AG09309 (cell line): ENCODE results near the gene PDAP1.

Experiments
- DNase-seq: peaks from one replicate; pipeline ENCODE4 v3.0.0-alpha.2; 2010; ENCODE audit warnings: low read depth
- H3K4me3 ChIP-seq: 2 replicates; pipeline ENCODE4 v1.5.1; 2011; ENCODE audit warnings: mild to moderate bottlenecking, low read depth, low read length, moderate library complexity; ENCODE audit not compliant: control insufficient read depth
- TF ChIP-seq, protein P1 (sequence below): IDR thresholded peaks from 2 replicates; pipeline ENCODE4 v1.5.1; 2011; ENCODE audit warnings: mild to moderate bottlenecking, low read depth, low read length, inconsistent platforms; ENCODE audit not compliant: insufficient read depth, control insufficient read depth; ENCODE audit errors: missing control alignments

The PDAP1 gene

DNA sequence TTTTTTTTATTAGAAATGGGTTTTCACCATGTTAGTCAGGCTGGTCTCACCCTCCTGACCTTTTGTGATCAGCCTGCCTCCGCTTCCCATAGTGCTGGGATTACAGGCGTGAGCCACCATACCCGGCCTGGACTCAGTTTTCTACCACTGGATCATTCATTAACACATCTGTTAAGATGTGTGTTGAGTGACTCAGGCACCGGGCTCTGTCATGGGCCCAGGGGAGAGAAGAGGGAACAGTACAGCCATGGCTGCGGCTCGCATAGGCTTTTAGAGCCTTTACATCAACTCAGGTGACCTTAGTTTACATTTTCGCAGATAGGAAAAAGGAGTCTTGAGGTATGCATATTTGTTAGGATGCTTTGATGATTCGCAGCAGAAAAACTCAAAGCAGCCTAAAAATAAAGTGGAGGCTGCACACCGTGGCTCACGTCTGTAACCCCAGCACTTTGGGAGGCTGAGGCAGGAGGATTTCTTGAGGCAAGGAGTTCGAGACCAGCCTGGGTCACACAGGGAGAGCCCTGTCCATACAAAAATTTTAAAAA lies 36.9 kb downstream of the PDAP1 start:
- TF ChIP-seq, protein P1, sequence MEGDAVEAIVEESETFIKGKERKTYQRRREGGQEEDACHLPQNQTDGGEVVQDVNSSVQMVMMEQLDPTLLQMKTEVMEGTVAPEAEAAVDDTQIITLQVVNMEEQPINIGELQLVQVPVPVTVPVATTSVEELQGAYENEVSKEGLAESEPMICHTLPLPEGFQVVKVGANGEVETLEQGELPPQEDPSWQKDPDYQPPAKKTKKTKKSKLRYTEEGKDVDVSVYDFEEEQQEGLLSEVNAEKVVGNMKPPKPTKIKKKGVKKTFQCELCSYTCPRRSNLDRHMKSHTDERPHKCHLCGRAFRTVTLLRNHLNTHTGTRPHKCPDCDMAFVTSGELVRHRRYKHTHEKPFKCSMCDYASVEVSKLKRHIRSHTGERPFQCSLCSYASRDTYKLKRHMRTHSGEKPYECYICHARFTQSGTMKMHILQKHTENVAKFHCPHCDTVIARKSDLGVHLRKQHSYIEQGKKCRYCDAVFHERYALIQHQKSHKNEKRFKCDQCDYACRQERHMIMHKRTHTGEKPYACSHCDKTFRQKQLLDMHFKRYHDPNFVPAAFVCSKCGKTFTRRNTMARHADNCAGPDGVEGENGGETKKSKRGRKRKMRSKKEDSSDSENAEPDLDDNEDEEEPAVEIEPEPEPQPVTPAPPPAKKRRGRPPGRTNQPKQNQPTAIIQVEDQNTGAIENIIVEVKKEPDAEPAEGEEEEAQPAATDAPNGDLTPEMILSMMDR, result no peak
- no peak for DNase-seq
- no peak overlapping the region for H3K4me3 ChIP-seq

DNA sequence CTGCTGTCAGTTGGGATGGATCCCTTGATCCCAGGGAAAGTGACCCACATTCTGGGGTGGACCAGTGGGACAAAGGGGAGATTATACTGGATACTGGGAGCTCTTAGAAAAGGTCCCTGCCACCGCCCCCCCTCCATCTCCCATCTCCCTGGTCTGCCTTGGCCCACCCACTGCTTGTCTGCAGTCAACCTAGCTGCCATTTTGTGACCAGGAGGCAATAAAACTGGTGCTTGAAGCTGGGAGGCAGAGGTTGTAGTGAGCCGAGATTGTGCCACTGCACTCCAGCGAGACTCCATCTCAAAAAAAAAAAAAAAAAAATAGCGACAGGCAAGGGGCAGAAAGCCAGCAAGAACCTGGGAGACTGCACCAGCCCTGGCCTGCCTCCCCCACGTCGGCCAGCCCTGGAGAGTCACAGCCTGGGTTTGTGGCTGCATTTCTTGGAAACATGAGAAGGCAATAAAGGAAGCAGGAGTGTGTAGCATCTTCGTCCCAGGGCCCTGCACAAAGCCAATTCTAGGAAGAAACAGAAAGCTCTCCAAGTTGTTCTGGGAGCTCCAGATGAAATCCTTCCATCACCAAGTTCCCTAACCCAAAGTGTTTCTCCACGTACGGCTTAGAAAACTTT lies 38.5 kb downstream of the PDAP1 start:
- no peak overlapping the region for H3K4me3 ChIP-seq
- DNase-seq, result peak; percentile 23
- TF ChIP-seq, protein P1, result no peak

DNA sequence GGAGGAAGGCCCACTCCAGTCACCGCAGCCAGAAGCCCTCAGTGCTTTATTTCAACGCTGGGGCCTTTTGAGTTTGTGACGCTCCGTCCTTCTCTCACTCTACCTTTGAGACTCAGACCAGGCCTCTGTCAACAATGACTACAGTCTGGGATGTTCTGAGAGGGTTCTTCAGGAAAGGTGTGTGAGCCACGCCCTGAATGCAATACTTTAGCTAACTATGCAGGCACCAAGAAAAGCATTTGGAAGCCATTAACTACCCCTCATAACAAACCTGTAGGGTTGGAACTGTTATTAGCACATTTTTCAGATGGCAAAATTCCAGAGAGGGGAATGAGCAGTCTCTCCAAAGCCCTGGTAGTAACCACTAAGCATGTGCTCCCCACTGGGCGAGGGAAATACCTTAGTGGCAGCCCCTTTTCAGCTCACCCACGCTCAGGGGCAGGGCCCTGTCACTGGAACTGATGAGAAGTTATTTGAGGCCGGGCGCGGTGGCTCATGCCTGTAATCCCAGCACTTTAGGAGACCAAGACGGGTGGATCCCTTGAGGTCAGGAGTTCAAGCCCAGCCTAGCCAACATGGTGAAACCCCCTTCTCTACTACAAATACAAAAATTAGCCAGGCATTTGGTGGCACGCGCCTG lies 39.5 kb downstream of the PDAP1 start:
- TF ChIP-seq, protein P1, result no peak
- no peak overlapping the region for H3K4me3 ChIP-seq
- no peak for DNase-seq

DNA sequence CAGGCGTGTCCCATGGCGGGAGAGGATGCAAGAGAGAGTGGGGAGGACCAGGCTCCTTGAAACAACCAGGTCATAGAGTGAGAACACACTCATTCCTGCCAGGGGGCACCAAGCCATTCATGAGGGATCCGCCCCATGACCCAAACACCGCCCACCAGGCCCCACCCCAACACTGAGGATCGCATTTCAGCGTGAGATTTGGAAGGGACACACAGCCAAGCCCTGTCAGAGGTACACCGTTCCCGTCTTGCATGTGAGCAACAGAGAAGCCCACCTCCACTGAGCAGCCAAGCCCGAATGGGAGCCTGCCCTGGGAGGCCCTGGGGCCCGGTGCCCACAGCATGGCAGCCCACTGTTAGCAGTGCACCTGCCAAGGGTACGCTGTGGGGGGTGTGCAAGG lies 41.8 kb downstream of the PDAP1 start:
- DNase-seq, result no peak
- no peak overlapping the region for H3K4me3 ChIP-seq
- TF ChIP-seq, protein P1, result no peak

DNA sequence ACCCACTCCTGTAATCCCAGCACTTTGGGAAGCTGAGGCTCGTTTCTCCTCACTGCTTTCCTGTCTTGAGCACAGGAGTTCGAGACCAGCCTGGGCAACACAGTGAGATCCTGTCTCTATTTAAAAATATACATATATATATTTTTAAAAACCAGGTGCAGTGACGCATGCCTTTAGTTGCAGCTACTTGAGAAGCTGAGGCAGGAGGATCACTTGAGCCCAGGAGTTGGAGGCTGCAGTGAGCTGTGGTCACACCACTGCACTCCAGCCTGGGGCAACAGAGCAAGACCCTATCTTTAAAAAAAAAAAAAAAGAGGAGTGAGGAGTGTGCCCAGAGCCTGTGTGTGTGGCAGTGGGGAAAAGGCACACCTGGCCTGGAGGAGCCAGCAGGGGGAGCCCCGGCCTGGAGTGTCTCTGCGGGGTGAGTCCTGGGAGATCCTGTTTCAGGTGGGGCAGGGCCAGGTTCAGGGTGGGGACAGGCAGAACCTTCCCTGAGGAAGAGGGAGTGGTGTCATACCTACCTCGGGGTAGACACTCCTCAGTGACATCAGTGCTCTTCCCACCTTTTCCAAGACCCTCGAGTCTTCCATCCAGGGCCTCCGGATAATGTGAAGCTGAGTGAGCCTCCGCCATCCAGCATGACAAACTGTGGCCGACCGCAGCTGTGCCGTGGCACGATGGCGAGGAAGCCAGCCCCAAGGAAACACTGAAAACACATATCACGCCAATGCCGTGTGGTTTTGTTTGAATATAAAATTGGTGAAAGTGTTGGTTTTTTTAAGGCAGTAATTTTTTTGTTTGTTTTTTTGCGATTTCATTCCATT lies 42.9 kb downstream of the PDAP1 start:
- DNase-seq, result no peak
- H3K4me3 ChIP-seq, result no peak overlapping the region
- TF ChIP-seq, protein P1, result peak; percentile 49

DNA sequence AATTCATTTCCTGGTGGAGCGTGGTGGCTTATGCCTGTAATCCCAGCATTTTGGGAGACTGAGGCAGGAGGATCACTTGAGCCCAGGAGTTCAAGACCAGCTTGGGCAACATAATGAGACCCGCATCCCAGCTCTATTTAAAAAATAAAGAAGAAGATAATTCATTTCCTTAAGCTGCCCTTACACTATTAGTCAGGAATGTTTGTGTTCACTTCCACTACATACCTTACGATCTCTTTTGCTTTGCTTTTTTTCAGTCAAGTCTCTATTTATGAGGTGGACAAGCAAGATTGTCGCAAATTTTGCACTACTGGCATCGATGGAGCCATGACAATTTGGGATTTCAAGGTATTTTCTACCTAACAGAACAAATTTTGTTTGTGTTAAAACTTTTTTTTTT lies 45.1 kb downstream of the PDAP1 start:
- H3K4me3 ChIP-seq, result no peak overlapping the region

More for the DNA sequence above, 45.1 kb downstream of the PDAP1 start:
- no peak for DNase-seq
- TF ChIP-seq, protein P1, result no peak
